Measurements from ENCODE around the gene ADI1.

ADI1 gene

GRCh38 chr2:3478846-3479385 lies 40.4 kb downstream of the ADI1 start:
- Histone ChIP-seq H3K9ac (ENCODE audit: low read length) (no peak overlapping the region), H3K9me3 (ENCODE audit: insufficient read depth, low read length) (no peaks in the 10 kb centered on the region), H3K4me2 (ENCODE audit: low read length) (no peak overlapping the region), H3K27me3 (ENCODE audit: low read depth, low read length) (no peaks in the 10 kb centered on the region), H3K79me2 (ENCODE audit: low read length) (no peaks in the 10 kb centered on the region), H3K36me3 (replicated peaks; ENCODE audit: low read depth, low read length) (peaks cover 21% of the 10 kb centered on the region), H3K4me1 (ENCODE audit: low read length) (peaks cover 9% of the 10 kb centered on the region; the same call in 1 of the 2 replicates), H3K4me3 (ENCODE audit: low read length) (no peak overlapping the region), H4K20me1 (ENCODE audit: insufficient read depth, low read length) (no peaks in the 10 kb centered on the region), H2AFZ (ENCODE audit: low read depth, low read length) (no peak overlapping the region), H3K27ac (ENCODE audit: low read length) (no peak overlapping the region)
- TF ChIP-seq EZH2phosphoT487 (IDR thresholded peaks at IDR 0.05; ENCODE audit: low read depth) = no peak
- TF ChIP-seq CTCF (IDR thresholded peaks at IDR 0.05; ENCODE audit: low read depth, low read length) = no peak

- Histone ChIP-seq H3K4me2 (ENCODE audit: low read length) (no peak overlapping the region), H3K9ac (ENCODE audit: low read length) (no peak overlapping the region), H3K9me3 (ENCODE audit: insufficient read depth, low read length) (no peaks in the 10 kb centered on the region), H3K79me2 (ENCODE audit: low read length) (no peaks in the 10 kb centered on the region), H2AFZ (ENCODE audit: low read depth, low read length) (no peak overlapping the region), H3K4me1 (ENCODE audit: low read length) (peaks cover 9% of the 10 kb centered on the region; the same call in 1 of the 2 replicates), H3K27me3 (ENCODE audit: low read depth, low read length) (no peaks in the 10 kb centered on the region), H3K36me3 (replicated peaks; ENCODE audit: low read depth, low read length) (peaks cover 21% of the 10 kb centered on the region), H3K27ac (ENCODE audit: low read length) (no peak overlapping the region), H4K20me1 (ENCODE audit: insufficient read depth, low read length) (no peaks in the 10 kb centered on the region), H3K4me3 (ENCODE audit: low read length) (no peak overlapping the region)
- TF ChIP-seq EZH2phosphoT487 (IDR thresholded peaks at IDR 0.05; ENCODE audit: low read depth) (no peak), CTCF (IDR thresholded peaks at IDR 0.05; ENCODE audit: low read depth, low read length) (no peak)
Measured at GRCh38 chr2:3476985-3477327, 42.4 kb downstream of the ADI1 start.

- Histone ChIP-seq H3K27me3 (ENCODE audit: low read depth, low read length) (no peaks in the 10 kb centered on the region), H3K9ac (ENCODE audit: low read length) (no peak overlapping the region), H3K27ac (ENCODE audit: low read length) (no peak overlapping the region), H3K4me3 (ENCODE audit: low read length) (no peak overlapping the region), H3K79me2 (ENCODE audit: low read length) (no peaks in the 10 kb centered on the region), H4K20me1 (ENCODE audit: insufficient read depth, low read length) (no peaks in the 10 kb centered on the region), H3K36me3 (replicated peaks; ENCODE audit: low read depth, low read length) (peaks cover 19% of the 10 kb centered on the region), H3K9me3 (ENCODE audit: insufficient read depth, low read length) (no peaks in the 10 kb centered on the region), H3K4me1 (ENCODE audit: low read length) (peaks cover 9% of the 10 kb centered on the region; the same call in 1 of the 2 replicates), H3K4me2 (ENCODE audit: low read length) (no peak overlapping the region), H2AFZ (ENCODE audit: low read depth, low read length) (no peak overlapping the region)
- TF ChIP-seq EZH2phosphoT487 (IDR thresholded peaks at IDR 0.05; ENCODE audit: low read depth) (no peak), CTCF (IDR thresholded peaks at IDR 0.05; ENCODE audit: low read depth, low read length) (no peak)
Measured at GRCh38 chr2:3476321-3476984, 42.9 kb downstream of the ADI1 start.

- TF ChIP-seq CTCF (IDR thresholded peaks at IDR 0.05; ENCODE audit: low read depth, low read length) (no peak), EZH2phosphoT487 (IDR thresholded peaks at IDR 0.05; ENCODE audit: low read depth) (no peak)
- H2AFZ ChIP-seq (ENCODE audit: low read depth, low read length) = no peak overlapping the region
- H3K9me3 ChIP-seq (ENCODE audit: insufficient read depth, low read length) = no peaks in the 10 kb centered on the region
- no peak overlapping the region for H3K4me3 ChIP-seq (ENCODE audit: low read length)
- H3K4me1 ChIP-seq (ENCODE audit: low read length) = peaks cover 9% of the 10 kb centered on the region; the same call in 1 of the 2 replicates
- H3K4me2 ChIP-seq (ENCODE audit: low read length) = no peak overlapping the region
- no peaks in the 10 kb centered on the region for H3K79me2 ChIP-seq (ENCODE audit: low read length)
- H4K20me1 ChIP-seq (ENCODE audit: insufficient read depth, low read length) = no peaks in the 10 kb centered on the region
- no peaks in the 10 kb centered on the region for H3K27me3 ChIP-seq (ENCODE audit: low read depth, low read length)
- peaks cover 17% of the 10 kb centered on the region for H3K36me3 ChIP-seq (replicated peaks; ENCODE audit: low read depth, low read length)
- H3K9ac ChIP-seq (ENCODE audit: low read length) = no peak overlapping the region
- no peak overlapping the region for H3K27ac ChIP-seq (ENCODE audit: low read length)
Measured at GRCh38 chr2:3475771-3476170, 43.6 kb downstream of the ADI1 start.
